HG03439 (cell line): ENCODE results near the gene DHRS13.

Source experiments
- ATAC-seq: cut with Tn5 transposase; IDR thresholded peaks from one replicate; pipeline ENCODE4 v1.9.1; 2021; ENCODE audit warnings: mild to moderate bottlenecking, moderate library complexity; ENCODE audit not compliant: unreplicated experiment

DHRS13 gene

GRCh38 chr17:28902819-28903545 lies at the start of gene DHRS13:
DHRS13 (minus strand) TSS chr17:28903079; CDS start chr17:28902944, 135 bp downstream.
- ATAC-seq, result peak; percentile 83

GRCh38 chr17:28951991-28952975 lies 49.4 kb upstream of the DHRS13 start:
- ATAC-seq, result peak; percentile 71

GRCh38 chr17:28951428-28951990 lies 48.6 kb upstream of the DHRS13 start, which contains the start of gene PHF12:
PHF12 (minus strand) TSS chr17:28951518; CDS start chr17:28950960, 558 bp downstream.
- peak; percentile 60 for ATAC-seq

GRCh38 chr17:28950752-28951427 lies 48.0 kb upstream of the DHRS13 start:
- no peak for ATAC-seq

- ATAC-seq, result no peak
Observed at GRCh38 chr17:28950017-28950751, 47.3 kb upstream of the DHRS13 start.

- ATAC-seq, result no peak
Observed at GRCh38 chr17:28949185-28950016, 46.5 kb upstream of the DHRS13 start.

GRCh38 chr17:28948873-28949184 lies 46.0 kb upstream of the DHRS13 start:
- ATAC-seq, result no peak

- ATAC-seq, result no peak
Observed at GRCh38 chr17:28948342-28948741, 45.5 kb upstream of the DHRS13 start.

- ATAC-seq, result no peak
Observed at GRCh38 chr17:28947639-28948038, 44.8 kb upstream of the DHRS13 start.

GRCh38 chr17:28946239-28946638 lies 43.4 kb upstream of the DHRS13 start:
- no peak for ATAC-seq

GRCh38 chr17:28944862-28945741 lies 42.2 kb upstream of the DHRS13 start:
- ATAC-seq, result no peak

GRCh38 chr17:28944343-28944742 lies 41.5 kb upstream of the DHRS13 start:
- ATAC-seq, result no peak

GRCh38 chr17:28942925-28943324 lies 40.0 kb upstream of the DHRS13 start:
- ATAC-seq, result no peak

- no peak for ATAC-seq
Observed at GRCh38 chr17:28941251-28941650, 38.4 kb upstream of the DHRS13 start.

GRCh38 chr17:28940675-28941074 lies 37.8 kb upstream of the DHRS13 start:
- ATAC-seq, result no peak

- ATAC-seq, result no peak
Observed at GRCh38 chr17:28940142-28940541, 37.3 kb upstream of the DHRS13 start.

- ATAC-seq, result no peak
Observed at GRCh38 chr17:28938552-28938951, 35.7 kb upstream of the DHRS13 start.

GRCh38 chr17:28937044-28937729 lies 34.3 kb upstream of the DHRS13 start:
- ATAC-seq, result no peak
